ENCODE results near the gene BRINP2.

The BRINP2 gene

DNA sequence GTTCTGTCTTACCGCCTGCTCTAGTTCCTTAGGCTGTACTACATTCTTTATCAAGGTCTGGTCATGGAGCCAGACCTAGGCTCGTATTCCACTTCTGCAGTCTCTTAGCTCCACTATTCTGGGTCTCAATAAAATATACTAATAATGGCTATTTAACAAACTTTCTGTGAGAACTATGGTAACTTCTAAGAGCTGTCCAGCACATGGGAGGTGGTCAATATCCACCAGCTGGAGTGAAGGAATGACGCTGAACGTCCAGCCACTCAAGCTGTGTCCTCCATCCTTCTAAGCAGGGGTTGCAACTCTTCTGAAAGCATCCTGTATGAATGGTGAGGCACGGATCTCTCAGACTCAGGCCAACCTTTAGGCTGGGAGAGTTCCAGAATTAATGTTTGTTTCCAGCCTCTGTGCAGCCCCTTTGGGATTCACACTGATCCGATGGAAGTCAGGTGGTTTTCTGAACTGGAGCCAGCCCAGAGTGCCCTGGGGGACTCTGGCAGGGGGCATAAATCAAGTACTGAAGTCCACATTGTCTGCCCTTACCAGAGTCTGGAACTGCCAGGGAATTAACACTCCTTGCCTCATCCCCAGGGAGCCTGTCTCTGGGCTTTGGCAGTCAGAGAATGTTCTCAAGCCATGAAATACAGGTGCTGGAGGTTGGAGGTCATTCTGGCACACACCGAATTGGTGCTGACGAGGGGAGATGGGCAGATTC is 57.4 kb downstream of the BRINP2 start:
- DNase-seq: no peak

DNA sequence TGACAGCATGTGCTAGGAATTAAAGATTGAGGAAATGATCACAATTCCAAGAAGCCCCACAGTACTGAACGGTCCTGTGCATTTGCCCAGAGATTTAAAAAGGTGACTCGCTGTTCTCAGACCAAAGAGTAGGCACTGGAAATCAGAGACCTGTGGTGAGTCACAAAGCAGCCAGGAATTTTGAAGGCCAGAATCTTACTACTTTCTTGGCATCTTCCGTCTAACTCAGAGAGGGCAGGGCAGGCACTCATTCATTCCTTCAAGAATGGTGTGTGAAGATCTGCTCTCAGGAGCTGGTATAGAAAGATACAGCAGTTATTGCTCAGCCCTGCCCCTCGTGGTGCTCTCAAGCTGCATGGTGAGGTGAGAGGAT is 57.9 kb downstream of the BRINP2 start:
- no peak for DNase-seq

DNA sequence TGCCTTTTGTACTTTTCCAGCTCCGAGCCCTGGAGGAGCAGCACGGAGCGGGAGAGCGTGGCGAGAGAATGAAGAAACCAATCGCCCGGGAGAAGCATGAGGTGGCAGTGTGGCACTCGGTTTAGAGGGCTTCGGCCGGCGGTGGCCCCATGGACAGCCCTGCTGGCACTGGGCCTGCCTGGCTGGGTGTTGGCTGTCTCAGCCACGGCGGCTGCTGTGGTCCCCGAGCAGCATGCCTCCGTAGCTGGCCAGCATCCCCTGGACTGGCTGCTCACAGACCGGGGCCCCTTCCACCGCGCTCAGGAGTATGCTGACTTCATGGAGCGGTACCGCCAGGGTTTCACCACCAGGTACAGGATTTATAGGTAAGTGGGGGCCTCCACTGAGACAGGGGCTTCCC is 59.0 kb downstream of the BRINP2 start:
- no peak for DNase-seq

DNA sequence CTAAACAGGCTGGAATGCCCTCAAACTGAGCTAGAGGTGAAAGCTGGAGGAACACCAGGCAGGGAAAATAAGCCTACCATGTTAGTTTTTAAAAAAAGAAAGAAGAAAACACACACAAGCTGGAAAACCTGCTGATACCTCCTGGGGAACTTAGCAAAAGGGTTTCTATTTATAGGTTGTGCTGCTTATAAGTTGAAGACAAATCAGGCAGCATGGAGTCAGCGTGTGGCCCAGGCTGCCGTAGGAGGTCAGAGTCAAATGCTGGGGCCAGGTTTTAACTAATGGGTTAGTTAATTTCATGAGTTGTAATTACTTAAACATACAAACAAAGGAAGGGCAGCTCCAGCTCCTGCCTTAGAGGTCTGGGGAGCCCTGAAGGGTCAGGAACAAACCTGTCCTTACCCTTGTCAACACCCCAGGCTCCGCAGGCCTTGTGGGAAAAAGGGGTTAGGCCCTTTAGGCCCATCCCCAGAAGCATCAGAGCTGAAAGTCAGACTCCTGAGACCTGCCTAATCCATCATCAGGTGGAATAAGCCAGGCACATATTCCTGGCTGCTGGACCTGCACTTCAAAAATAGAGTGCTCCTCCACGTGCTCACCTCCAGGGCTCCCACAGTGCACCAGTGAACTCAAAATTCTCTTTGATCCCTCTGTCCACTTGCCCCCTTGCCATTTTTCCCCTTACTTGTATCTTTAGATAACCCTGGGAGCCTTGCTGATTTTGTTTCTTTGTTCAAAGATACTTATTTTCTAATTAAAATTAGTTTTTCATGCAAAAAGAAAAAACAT is 59.7 kb downstream of the BRINP2 start:
- DNase-seq: no peak

DNA sequence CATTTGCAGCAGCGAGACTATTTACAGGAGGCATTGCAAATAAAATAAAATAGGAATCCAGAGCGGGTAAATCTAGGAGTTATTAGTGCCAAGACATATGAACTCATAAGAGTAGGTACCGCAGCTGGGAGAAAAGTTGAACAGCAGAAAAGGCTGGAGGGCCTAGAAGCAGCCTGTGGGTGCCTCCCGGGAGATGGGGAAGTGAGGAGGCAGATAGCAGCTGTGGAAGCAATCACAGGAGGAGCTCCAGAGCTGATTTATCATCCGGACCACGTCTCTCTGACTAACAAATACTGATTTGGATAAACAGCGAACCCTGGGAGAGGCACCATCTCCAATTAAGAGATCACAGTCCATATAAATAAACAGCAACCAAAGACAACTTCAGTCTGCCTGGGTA is 64.6 kb downstream of the BRINP2 start:
- DNase-seq: no peak

DNA sequence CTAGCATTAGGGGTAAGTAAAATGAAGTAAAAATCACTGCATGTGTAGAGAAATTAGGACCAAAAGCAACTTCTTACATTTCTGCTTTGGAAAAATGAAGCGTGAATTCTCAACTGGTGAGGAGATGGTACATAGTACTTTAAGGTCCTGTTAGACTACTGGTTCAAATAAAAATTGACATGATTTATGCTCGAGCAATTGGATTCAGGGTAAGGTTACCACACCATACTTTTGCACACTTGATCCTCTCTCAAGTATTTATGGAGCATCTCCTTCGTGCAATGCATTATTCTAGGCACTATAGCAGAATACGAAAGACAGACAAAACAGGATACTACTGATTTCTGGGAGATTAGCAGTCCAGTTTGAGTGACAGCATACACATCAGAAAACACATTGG is 66.2 kb downstream of the BRINP2 start:
- no peak for DNase-seq

DNA sequence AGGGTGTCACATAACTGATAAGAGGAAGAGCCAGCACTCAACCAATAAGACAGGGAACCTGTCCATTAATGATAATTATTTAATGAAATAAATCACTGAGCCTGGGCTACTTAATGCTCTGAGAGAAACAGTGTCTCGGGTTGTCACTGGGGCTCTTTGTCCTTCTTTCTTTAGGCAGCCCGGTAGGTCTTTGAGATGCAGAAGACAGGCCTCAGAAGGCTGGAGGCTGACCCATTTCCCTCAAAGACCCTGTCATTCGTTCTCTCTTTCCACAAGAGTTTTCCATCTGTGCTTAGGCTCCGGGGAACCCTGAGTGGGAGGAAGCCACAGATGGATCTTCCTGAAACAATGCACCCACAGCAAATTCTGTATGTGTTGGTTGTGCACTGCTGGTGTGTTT is 68.2 kb downstream of the BRINP2 start:
- no peak for DNase-seq

DNA sequence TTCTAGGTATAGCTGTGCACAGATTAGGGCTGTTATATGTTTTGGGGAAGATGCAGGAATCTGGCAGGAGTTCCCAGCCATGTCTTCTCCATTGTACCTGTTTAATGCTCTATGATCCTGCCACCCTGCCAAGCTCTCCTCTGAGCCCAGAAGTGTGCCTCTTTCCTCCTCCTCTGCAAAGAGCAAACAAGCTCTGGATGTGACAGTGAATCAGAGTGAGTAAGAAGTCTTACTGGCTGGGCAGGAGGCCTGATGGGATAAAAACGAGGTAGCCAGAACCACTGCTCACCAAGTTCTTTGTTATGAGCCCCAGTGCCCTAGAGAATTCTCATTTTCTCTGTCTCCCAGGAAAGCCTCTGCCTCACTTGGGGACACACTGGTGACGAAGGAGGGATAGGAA is 69.0 kb downstream of the BRINP2 start:
- no peak for DNase-seq

DNA sequence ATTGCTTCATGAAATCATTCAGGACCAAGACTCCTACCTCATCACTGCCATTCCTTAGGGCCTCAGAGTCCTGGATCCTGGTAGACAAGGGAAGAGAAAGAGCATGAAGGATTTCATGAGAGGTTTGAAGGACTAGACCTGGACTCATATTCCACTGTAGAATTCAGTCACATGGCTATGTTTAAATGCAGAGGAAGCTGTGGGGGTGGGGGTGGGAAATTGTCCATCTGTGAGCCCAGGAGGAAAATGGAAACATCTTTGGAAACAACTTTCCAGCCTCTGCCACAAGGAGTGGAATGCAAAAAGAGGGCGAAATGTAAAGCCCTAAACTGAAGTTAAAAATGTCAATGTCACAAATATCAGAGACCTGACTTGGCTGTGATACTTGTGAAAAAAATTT is 73.0 kb downstream of the BRINP2 start:
- no peak for DNase-seq

DNA sequence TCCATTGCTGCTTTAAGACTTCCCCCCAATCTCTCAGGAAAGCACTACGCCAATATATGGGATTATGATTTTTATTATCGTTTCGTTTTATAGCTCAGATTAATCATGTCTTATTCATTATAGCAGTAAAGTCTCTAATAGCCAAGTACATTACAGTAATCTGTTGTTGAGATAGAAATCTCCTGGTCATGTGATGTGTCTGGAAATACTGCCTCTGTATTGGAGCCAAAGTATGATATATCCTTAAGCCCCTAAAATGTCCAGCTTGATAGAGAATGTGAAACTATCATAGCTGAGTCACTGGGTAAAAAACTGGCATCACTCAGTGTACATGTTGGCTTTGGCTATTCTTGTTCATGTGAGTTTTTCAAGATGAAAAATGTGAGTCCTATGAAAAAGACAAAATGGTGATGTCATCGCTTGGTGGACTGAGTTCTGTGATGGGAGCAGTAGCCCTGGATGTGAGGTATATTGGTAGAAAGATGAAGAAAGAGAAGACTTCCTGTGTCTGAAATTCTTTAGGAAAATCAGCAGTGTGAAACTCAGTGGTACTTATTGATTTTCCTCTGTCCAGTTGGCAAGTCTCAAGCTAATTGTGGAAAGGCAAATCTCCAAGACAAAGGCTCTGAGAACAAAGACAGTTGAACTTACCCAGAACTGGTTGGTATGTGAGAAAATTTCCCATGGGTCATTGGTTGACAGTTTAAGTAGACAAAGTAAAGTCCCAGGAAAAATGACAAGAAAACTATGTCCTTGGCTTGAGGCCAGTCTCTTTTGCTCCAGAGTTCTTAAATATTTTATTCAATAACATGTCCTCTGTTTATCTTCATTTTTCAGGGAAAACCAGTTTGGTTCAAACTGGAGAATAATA is 76.2 kb downstream of the BRINP2 start:
- no peak for DNase-seq

DNA sequence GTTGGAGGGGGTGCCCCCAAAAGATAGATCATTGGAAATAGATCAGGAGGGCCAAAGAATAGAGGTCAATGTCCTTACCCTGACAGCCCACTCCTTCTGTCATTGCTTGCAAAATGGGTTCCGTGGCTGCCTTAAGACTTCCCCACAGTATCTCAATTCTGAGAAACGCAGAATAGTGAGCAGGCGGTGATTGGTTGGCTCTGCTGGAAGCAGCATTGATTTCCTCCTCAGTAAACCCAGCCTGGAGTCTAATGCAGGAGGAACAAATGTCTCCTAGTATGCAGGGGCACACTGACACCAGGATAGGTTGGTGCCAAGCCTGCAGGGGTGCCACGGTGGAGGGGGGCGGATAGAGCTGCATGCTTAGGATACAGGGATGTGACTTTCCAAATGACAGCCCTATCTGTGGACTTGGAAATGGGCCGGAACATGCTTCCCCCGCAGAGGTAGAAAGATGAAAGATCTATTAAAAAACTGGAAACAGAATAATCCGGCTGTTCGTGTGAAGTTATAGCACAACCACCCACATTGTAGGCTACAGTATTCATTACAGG is 76.9 kb downstream of the BRINP2 start:
- no peak for DNase-seq

DNA sequence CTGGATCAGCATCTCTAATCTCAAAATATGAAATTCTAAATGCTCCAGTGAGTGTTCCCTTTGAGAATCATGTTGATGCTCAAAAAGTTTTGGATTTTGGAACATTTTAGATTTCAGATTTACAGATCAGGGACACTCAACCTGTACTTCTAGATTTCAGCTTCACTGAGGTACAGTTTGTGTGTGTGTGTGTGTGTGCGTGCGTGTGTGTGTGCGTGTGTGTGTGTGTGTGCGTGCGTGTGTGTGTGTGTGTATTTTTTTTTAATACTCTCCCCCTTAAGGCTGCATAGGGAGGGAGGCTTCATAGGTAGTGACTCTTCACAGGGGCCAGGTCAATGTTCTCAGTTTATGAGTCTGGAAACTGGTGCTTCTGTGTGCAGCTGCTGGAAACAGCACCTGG is 77.5 kb downstream of the BRINP2 start:
- DNase-seq: no peak

DNA sequence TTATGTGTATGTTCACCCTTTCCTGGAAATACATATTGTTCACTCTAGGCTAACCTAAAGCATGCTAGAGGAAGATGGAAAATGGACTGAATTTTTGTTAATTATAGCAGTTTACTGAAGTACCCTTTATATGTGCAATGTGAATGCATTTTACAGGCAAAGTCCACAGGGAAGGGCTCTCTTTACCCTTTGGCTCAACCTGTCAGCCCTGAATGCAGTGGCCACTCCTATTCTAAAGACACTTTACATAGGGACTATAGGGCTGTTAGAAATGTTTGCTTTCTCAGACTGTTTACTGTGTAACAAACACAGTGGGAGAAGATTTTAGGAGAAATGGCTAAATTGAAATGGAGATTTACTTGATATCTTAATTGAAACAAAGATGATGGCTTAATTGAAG is 78.5 kb downstream of the BRINP2 start:
- no peak for DNase-seq

DNA sequence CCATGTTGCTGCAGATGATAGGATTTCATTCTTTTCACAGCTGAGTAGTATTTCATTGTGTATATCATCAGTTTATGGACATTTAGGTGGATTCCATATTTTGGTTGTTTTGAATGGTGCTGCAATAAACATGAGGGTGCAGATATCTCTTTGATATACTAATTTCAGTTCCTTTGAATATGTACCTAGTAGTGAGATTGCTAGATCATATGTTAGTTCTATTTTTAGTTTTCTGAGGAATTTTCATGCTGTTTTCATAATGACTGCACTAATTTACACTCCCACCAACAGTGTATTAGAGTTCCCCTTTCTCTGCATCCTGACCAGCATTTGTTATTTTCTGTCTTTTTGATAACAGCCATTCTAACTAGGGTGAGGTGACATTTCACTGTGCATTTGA is 82.1 kb downstream of the BRINP2 start:
- DNase-seq: no peak

DNA sequence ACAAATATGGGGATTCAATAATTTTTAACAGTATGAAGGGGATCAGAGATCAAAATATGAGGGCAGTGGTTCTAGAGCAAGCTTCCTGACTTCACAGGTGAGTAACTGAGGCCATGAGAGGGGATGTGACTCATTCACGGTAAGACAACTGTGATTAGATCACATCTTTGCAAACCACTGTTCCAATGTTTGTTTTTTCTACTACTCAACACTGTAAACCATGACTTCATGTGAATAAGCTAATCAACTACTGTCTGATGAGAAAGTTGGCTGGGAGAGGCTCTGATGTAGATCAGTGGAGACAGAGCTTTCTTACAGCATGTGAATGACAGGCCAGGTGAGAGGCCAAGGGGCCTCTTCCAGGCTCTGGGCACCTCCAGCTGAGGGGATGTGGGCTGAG is 84.7 kb downstream of the BRINP2 start:
- DNase-seq: no peak

DNA sequence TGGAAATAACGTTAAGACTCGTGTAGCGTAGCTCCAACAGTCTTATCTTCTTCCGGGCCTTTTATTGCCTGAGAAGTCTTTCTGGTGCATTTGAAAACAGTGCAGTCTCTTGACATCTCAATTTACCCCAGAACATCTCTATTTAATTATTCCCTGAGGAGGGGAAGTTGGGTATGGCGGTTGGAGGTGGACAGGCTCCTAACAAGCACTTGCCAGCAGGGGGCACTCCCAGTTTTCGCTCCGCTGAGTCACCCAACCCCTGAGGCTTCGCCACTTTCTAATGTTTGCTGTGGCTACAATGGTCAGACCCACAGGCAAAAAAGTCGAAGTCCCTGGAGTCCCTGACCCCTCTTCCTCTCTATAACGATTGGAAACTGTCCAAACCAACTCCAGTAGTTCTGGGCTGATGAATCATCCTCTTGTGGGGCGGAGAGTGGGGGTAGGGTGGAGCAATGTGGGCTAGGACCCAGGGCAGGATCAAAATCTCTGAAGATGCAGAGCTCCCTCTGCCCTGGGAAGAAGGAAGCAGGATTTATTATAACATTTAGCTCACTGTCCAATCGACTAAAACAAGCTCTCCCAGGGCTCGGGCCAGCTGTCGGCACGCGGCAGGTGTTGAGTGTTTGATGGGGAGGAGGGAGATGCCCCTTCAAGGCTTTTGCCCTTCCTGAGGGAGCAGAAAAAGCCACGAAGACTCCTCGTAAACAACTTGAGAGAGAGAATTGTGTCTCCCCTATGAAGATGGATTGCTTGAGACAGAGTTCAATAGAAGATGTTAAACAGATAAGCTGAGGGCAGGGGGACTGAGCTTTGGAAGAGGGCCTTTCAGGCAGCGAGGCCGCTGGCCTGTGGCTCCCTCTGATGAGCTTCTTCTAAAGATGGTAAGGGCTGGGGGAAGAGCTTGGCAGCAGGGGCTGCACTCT is 85.7 kb downstream of the BRINP2 start:
- DNase-seq: peak; percentile 53

DNA sequence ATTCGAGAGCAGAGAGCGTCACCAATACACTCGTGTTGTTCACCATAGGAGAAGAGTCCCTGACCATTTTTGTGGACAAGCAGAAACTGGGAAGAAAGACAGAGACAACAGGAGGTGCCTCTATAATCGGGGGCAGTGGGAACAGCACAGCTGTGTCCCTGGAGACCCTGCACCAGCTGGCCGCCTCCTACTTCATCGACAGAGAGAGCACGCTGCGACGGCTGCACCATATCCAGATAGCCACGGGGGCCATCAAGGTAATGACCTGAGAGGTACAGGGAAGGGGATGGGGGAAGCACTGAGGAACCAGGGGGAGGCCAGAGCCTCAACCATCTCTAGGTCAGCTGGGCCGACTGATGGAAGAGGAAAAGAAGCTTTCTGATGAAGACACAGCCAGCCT is 86.4 kb downstream of the BRINP2 start:
- no peak for DNase-seq

DNA sequence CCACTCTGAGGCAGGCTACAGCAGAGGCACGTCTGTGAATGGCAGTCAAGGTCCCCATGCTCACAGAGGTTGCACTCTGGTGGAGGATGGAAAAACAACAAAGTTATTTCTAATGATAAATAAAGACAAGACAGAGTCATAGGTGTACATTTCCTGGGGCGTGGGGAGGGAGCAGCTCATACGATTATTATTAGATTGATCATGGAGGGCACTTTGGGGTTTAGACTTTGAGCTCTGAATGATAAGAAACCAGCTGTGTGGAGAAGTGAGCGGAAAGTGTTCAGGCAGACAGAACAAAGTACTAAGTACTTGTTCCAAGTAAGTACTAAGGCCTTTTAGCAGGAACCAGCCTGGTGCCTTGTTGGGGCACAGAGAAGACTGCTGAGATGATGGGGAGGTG is 86.8 kb downstream of the BRINP2 start:
- no peak for DNase-seq

DNA sequence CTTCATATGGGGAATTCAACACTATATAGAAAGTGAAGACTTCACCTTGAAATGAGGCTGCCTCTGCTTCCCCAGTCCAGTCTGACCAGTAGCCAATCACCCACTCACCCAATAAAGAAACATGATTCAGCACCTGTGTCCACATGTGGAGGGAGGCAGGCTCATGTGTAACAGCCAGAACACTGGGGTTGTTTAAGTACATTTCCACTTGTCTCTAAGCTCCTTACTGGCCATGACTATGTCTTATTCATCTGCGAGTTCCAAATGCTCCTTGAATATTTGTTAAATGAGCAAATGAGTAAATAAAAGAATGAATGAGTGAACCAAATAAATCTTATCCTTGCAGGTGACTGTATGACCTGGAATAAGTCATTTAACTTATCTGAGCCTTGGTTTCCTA is 100.1 kb downstream of the BRINP2 start:
- DNase-seq: no peak

DNA sequence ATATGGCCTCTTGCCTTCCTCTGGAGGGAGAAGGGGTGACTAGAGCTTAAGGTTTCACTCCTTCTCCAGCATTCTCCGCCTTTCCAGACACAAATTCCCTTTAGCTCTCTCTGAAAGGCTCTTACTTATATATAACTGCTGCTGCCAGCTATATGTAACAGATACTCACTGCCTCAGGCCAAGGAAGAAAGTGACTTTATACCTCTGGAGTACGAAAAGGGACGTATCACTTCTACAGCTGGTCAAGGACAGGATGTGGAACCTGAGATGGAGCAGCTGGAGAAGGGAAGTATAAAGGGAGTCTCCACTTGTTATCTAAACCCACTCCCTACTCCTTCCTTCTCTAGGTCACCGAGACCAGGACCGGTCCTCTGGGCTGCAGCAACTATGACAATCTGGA is 102.4 kb downstream of the BRINP2 start:
- DNase-seq: no peak

DNA sequence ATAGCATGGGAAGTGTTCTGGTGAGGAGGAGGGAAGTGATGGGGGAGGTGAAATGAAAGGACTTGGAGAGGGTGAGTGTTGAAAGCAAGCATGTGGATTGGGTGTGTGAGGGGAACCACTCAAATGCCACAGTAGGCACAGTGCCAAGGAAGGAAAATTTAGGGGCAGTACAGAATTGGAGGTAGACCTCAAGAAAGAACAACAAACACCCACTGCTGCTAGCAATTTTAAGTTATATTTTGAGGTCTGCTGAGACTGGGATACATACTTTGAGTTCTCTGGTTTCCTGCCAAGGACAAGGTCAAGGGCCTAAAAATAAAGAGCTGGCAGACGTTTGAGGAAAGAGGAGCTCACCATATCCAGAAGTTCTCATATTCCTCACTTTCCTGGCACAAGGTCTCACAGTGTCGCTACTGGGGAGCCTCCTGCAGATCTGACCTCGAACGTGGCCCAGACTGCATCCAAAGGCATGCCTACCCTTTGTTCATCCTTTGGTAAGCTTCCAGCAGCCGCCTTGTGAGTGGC is 104.0 kb downstream of the BRINP2 start:
- DNase-seq: no peak

DNA sequence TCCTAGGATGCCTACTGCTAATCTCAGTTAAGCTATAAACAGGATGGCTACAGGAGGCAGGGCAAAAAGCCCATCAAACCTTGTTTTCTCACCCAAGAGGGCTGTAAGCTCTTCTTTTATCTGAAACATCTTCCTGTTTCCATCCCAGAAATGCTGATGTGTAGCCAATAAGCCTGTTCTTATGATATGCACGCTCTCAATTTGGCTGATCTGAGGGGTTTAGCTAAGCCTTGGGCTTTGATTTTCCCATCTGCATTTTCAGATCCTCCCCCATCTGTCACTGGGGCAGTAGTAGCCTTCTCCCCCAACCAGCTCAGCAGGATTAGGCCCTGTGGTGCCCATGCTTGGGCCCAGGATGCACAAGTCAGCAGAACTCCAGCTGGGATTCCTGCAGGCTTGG is 105.0 kb downstream of the BRINP2 start:
- DNase-seq: no peak
